Keratinocyte (primary cell): Measurements from ENCODE around the gene VSIG10L2. TPM values are rescaled to one million over a fixed set of nuclear protein-coding genes. Genes with fewer than 3 reads are reported as not detected.

Experiments used
- DNase-seq: peaks from one replicate; pipeline ENCODE4 v3.0.0-alpha.2; 2011; ENCODE audit warnings: low read depth, missing footprints, low spot score
- FAIRE-seq: peaks from 2 replicates; lab custom pipeline; 2011; peaks lifted over from hg19 to GRCh38; lab: Jason Lieb, UNC
- H2AFZ ChIP-seq: 2 replicates; pipeline ENCODE4 v1.6.0; 2012; ENCODE audit warnings: low read length, control low read depth, inconsistent platforms; ENCODE audit not compliant: control insufficient read depth
- H3K27ac ChIP-seq: 2 replicates; pipeline ENCODE4 v1.5.1; 2011; ENCODE audit warnings: low read length; ENCODE audit not compliant: control insufficient read depth, insufficient read depth
- H3K27me3 ChIP-seq: 3 replicates; pipeline ENCODE4 v1.6.0; 2011; ENCODE audit warnings: low read length; ENCODE audit not compliant: control insufficient read depth, insufficient read depth; ENCODE audit errors: extremely low read depth
- H3K36me3 ChIP-seq, 2 experiments: 2 replicates in 1 of 2; 3 replicates in 1 of 2; pipeline ENCODE4 v1.5.1; 2011; ENCODE audit warnings: low read length in 2 of 2, mild to moderate bottlenecking in 1 of 2; ENCODE audit not compliant: control insufficient read depth in 2 of 2, insufficient read depth in 2 of 2; ENCODE audit errors: extremely low read depth in 1 of 2
- H3K4me1 ChIP-seq: 3 replicates; pipeline ENCODE4 v1.5.1; 2011; ENCODE audit warnings: low read length; ENCODE audit not compliant: control insufficient read depth, insufficient read depth; ENCODE audit errors: extremely low read depth
- H3K4me2 ChIP-seq: 3 replicates; pipeline ENCODE4 v1.6.0; 2011; ENCODE audit warnings: low read depth, low read length; ENCODE audit not compliant: control insufficient read depth, insufficient read depth; ENCODE audit errors: extremely low read depth
- H3K4me3 ChIP-seq, 3 experiments: fragments of 200-600 bp in 1 of 3; sonication (generic) in 1 of 3; 2 replicates in 2 of 3; 3 replicates in 1 of 3; pipeline ENCODE4 v1.5.1; 2011 to 2016; ENCODE audit warnings: low read length in 3 of 3, mild to moderate bottlenecking in 3 of 3, control low read depth in 2 of 3, inconsistent platforms in 1 of 3, low read depth in 1 of 3, mixed read lengths in 1 of 3, mixed run types in 1 of 3, moderate library complexity in 1 of 3; ENCODE audit not compliant: control insufficient read depth in 2 of 3, insufficient read depth in 2 of 3; ENCODE audit errors: extremely low read depth in 1 of 3
- H3K79me2 ChIP-seq: 2 replicates; pipeline ENCODE4 v1.6.0; 2012; ENCODE audit warnings: low read length; ENCODE audit not compliant: control insufficient read depth, insufficient read depth
- H3K9ac ChIP-seq: 3 replicates; pipeline ENCODE4 v1.6.0; 2011; ENCODE audit warnings: low read length; ENCODE audit not compliant: control insufficient read depth, insufficient read depth; ENCODE audit errors: extremely low read depth
- H3K9me1 ChIP-seq: 3 replicates; pipeline ENCODE4 v1.6.0; 2011; ENCODE audit warnings: low read length; ENCODE audit not compliant: control insufficient read depth, insufficient read depth; ENCODE audit errors: extremely low read depth
- H3K9me3 ChIP-seq: 2 replicates; pipeline ENCODE4 v1.5.1; 2012; ENCODE audit warnings: low read depth, low read length; ENCODE audit not compliant: control insufficient read depth
- H4K20me1 ChIP-seq: 3 replicates; pipeline ENCODE4 v1.6.0; 2011; ENCODE audit warnings: low read length; ENCODE audit not compliant: control insufficient read depth, insufficient read depth; ENCODE audit errors: extremely low read depth
- EZH2 ChIP-seq: IDR thresholded peaks from one replicate; pipeline ENCODE4 v1.6.1; 2012; ENCODE audit warnings: inconsistent platforms, mild to moderate bottlenecking, low read length, moderate library complexity
- dilution Hi-C: fragments of 300-500 bp; cut with MboI; formaldehyde crosslinking; loops from one replicate; pipeline ENCODE4 v1.7.0; 2020; ENCODE audit warnings: low sequenced_read_pairs; ENCODE audit not compliant: extremely low pct_ligation_motif_present
- polyA plus RNA-seq, 5 experiments: library from polyadenylated mRNA; depleted of rRNA in 3 of 5; stranded (reverse) in 3 of 5; stranded (forward) in 1 of 5; unstranded in 1 of 5; fragments of >200 nt; gene quantifications; 1 replicate in 1 of 5; 2 replicates in 3 of 5; 3 replicates in 1 of 5; pipeline versions ENCODE4 v1.2.1 to v1.2.3, GENCODE V29; 2011 to 2012; ENCODE audit warnings: missing spikeins in 2 of 5, low read depth in 1 of 5, low replicate concordance in 1 of 5
- TF ChIP-seq, protein P1 (sequence below), 3 experiments: IDR thresholded peaks in 1 of 3; conservative IDR thresholded peaks in 1 of 3; optimal IDR thresholded peaks in 1 of 3; 2 replicates in 2 of 3; 3 replicates in 1 of 3; pipeline versions ENCODE3 to v1.5.1; 2011; ENCODE audit warnings: low read length in 3 of 3, mild to moderate bottlenecking in 3 of 3, moderate library complexity in 2 of 3, control low read depth in 1 of 3, inconsistent platforms in 1 of 3; ENCODE audit not compliant: insufficient read depth in 2 of 3; ENCODE audit errors: extremely low read depth in 1 of 3

The VSIG10L2 gene
- polyA plus RNA-seq, 1 donor (not counting 4 experiments of a cell fraction or from before 2014, with no cell fraction given) = 0.09 TPM

DNA sequence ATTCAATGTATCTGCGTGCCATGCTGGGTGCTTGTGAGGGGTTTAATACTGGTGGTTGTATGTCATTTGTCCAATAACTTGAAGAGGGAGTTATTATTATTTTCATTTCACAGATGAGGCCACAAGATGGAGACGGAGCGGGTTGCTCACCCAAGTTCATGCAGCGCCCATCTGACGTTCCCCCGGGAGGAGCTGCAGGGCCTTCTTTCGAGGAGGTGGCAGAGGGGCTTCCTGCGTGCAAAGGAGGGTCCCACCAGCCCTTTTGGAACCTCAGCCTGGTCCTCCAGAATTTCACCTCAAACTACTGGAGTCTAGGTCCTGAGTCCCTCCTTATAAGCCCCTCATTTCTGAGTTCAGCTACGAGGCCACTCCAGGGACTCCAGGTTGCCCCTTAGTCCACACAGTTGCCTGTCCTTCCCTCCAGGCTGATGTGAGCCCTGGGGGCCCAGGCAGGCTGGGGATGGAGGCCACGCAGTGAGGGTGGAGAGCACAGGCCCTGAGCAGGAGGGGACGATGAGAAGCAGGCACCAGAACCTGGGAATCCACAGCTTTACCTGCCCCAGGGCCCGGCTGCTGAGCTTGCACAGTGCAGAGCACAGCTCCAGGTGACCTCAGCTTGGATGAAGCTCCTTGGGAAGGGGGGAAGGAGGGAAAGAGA is 2.9 kb upstream of the VSIG10L2 start:
- H2AFZ ChIP-seq = no peak overlapping the region
- no peaks in the 10 kb centered on the region for H3K4me1 ChIP-seq
- dilution Hi-C loops = loop anchor here (25.0 kb wide), 1 partner anchor 269 kb away; the partner anchor contains the start of genes FAM118B and RPUSD4
- DNase-seq = no peak
- H3K9ac ChIP-seq = no peak overlapping the region
- no peaks in the 10 kb centered on the region for H3K27me3 ChIP-seq
- no peak overlapping the region for H3K27ac ChIP-seq
- no peaks in the 10 kb centered on the region for H3K79me2 ChIP-seq
- H3K36me3 ChIP-seq = no peaks in the 10 kb centered on the region
- H3K4me3 ChIP-seq = no peak overlapping the region
- H3K9me1 ChIP-seq = no peaks in the 10 kb centered on the region
- TF ChIP-seq, protein P1, sequence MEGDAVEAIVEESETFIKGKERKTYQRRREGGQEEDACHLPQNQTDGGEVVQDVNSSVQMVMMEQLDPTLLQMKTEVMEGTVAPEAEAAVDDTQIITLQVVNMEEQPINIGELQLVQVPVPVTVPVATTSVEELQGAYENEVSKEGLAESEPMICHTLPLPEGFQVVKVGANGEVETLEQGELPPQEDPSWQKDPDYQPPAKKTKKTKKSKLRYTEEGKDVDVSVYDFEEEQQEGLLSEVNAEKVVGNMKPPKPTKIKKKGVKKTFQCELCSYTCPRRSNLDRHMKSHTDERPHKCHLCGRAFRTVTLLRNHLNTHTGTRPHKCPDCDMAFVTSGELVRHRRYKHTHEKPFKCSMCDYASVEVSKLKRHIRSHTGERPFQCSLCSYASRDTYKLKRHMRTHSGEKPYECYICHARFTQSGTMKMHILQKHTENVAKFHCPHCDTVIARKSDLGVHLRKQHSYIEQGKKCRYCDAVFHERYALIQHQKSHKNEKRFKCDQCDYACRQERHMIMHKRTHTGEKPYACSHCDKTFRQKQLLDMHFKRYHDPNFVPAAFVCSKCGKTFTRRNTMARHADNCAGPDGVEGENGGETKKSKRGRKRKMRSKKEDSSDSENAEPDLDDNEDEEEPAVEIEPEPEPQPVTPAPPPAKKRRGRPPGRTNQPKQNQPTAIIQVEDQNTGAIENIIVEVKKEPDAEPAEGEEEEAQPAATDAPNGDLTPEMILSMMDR (optimal IDR thresholded peaks at IDR 0.05 in 1 of 3, IDR thresholded peaks at IDR 0.05 in 1 of 3, conservative IDR thresholded peaks at IDR 0.05 in 1 of 3; ENCODE audit: extremely low read depth in 1 of 3, insufficient read depth in 2 of 3, low read length in 3 of 3) = no peak
- no peak for TF ChIP-seq EZH2
- no peak for FAIRE-seq
- no peaks in the 10 kb centered on the region for H4K20me1 ChIP-seq
- H3K9me3 ChIP-seq = no peaks in the 10 kb centered on the region
- no peak overlapping the region for H3K4me2 ChIP-seq

DNA sequence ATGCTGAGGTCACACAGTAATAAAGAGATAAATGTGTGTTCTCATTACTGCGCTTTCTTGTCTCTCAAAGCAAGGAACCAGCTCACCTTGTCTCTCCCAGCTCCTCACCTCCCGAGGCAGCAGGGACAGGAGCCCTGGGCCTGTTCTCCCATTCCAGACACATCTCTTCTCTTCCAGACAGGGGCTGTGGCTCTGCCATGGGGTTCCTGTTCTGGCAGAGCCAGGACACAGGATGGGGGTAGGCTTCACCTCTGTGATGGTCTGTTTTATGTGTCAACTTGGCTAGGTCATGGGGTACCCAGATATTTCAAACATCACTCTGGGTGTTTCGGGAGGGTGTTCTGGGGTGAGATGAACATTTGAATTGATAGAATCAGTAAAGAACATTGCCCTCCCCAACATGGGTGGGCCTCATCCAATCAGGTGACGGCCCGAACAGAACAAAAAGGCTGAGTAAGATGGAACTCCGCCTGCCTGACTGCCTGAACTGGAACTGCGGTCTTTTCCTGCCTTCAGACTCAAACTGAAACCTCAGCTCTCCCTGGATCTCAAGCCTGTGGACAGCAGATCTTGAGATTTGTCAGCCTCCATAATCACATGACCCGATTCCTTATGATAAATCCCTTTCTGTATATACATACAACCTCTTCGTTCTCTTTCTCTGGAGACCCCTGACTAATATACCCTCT is 2.0 kb upstream of the VSIG10L2 start:
- DNase-seq = no peak
- Histone ChIP-seq H3K9ac (no peak overlapping the region), H3K79me2 (no peaks in the 10 kb centered on the region), H3K9me1 (no peaks in the 10 kb centered on the region), H3K4me1 (no peaks in the 10 kb centered on the region), H4K20me1 (no peaks in the 10 kb centered on the region), H3K27ac (no peak overlapping the region), H3K4me3 (no peak overlapping the region), H3K36me3 (no peaks in the 10 kb centered on the region), H3K27me3 (no peaks in the 10 kb centered on the region), H2AFZ (no peak overlapping the region), H3K9me3 (no peaks in the 10 kb centered on the region), H3K4me2 (no peak overlapping the region)
- FAIRE-seq = no peak
- dilution Hi-C loops = loop anchor here (25.0 kb wide), 1 partner anchor 268 kb away; the partner anchor contains the start of genes FAM118B and RPUSD4
- TF ChIP-seq, protein P1 (optimal IDR thresholded peaks at IDR 0.05 in 1 of 3, IDR thresholded peaks at IDR 0.05 in 1 of 3, conservative IDR thresholded peaks at IDR 0.05 in 1 of 3; ENCODE audit: extremely low read depth in 1 of 3, insufficient read depth in 2 of 3, low read length in 3 of 3) = no peak
- no peak for TF ChIP-seq EZH2
